ENCODE results near the gene ZMYM2.

Gene ZMYM2

GRCh38 chr13:20054586-20054985, 96.1 kb downstream of the ZMYM2 start:
- Histone ChIP-seq H4K20me1 (ENCODE audit: insufficient read depth, low read length) (peaks cover 44% of the 10 kb centered on the region), H3K4me2 (ENCODE audit: low read length) (no peak overlapping the region), H3K9me3 (ENCODE audit: insufficient read depth, low read length) (no peaks in the 10 kb centered on the region), H3K4me1 (ENCODE audit: low read length) (peaks cover 6% of the 10 kb centered on the region), H2AFZ (ENCODE audit: low read depth, low read length) (no peak overlapping the region), H3K9ac (ENCODE audit: low read length) (no peak overlapping the region), H3K4me3 (ENCODE audit: low read length) (no peak overlapping the region), H3K27ac (ENCODE audit: low read length) (no peak overlapping the region), H3K36me3 (replicated peaks; ENCODE audit: low read depth, low read length) (peaks cover 67% of the 10 kb centered on the region), H3K27me3 (ENCODE audit: low read depth, low read length) (no peaks in the 10 kb centered on the region), H3K79me2 (ENCODE audit: low read length) (no peaks in the 10 kb centered on the region)
- TF ChIP-seq, protein P1, sequence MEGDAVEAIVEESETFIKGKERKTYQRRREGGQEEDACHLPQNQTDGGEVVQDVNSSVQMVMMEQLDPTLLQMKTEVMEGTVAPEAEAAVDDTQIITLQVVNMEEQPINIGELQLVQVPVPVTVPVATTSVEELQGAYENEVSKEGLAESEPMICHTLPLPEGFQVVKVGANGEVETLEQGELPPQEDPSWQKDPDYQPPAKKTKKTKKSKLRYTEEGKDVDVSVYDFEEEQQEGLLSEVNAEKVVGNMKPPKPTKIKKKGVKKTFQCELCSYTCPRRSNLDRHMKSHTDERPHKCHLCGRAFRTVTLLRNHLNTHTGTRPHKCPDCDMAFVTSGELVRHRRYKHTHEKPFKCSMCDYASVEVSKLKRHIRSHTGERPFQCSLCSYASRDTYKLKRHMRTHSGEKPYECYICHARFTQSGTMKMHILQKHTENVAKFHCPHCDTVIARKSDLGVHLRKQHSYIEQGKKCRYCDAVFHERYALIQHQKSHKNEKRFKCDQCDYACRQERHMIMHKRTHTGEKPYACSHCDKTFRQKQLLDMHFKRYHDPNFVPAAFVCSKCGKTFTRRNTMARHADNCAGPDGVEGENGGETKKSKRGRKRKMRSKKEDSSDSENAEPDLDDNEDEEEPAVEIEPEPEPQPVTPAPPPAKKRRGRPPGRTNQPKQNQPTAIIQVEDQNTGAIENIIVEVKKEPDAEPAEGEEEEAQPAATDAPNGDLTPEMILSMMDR (IDR thresholded peaks at IDR 0.05; ENCODE audit: low read depth, low read length): no peak
- TF ChIP-seq EZH2phosphoT487 (IDR thresholded peaks at IDR 0.05; ENCODE audit: low read depth): no peak

GRCh38 chr13:20057214-20057613, 98.7 kb downstream of the ZMYM2 start:
- Histone ChIP-seq H3K4me1 (ENCODE audit: low read length) (peaks cover 9% of the 10 kb centered on the region; the same call in 1 of the 2 replicates), H3K4me2 (ENCODE audit: low read length) (no peak overlapping the region), H2AFZ (ENCODE audit: low read depth, low read length) (no peak overlapping the region), H3K4me3 (ENCODE audit: low read length) (no peak overlapping the region), H3K36me3 (replicated peaks; ENCODE audit: low read depth, low read length) (peaks cover 74% of the 10 kb centered on the region), H3K79me2 (ENCODE audit: low read length) (no peaks in the 10 kb centered on the region), H3K27me3 (ENCODE audit: low read depth, low read length) (no peaks in the 10 kb centered on the region), H3K9me3 (ENCODE audit: insufficient read depth, low read length) (no peaks in the 10 kb centered on the region), H3K9ac (ENCODE audit: low read length) (no peak overlapping the region), H4K20me1 (ENCODE audit: insufficient read depth, low read length) (peaks cover 33% of the 10 kb centered on the region), H3K27ac (ENCODE audit: low read length) (no peak overlapping the region)
- TF ChIP-seq, protein P1 (IDR thresholded peaks at IDR 0.05; ENCODE audit: low read depth, low read length): no peak
- no peak for TF ChIP-seq EZH2phosphoT487 (IDR thresholded peaks at IDR 0.05; ENCODE audit: low read depth)

GRCh38 chr13:20057963-20058362, 99.4 kb downstream of the ZMYM2 start:
- Histone ChIP-seq H3K36me3 (replicated peaks; ENCODE audit: low read depth, low read length) (peaks cover 72% of the 10 kb centered on the region), H3K79me2 (ENCODE audit: low read length) (no peaks in the 10 kb centered on the region), H3K9me3 (ENCODE audit: insufficient read depth, low read length) (no peaks in the 10 kb centered on the region), H3K4me1 (ENCODE audit: low read length) (peaks cover 9% of the 10 kb centered on the region; the same call in 1 of the 2 replicates), H3K27me3 (ENCODE audit: low read depth, low read length) (no peaks in the 10 kb centered on the region), H2AFZ (ENCODE audit: low read depth, low read length) (no peak overlapping the region), H3K4me2 (ENCODE audit: low read length) (no peak overlapping the region), H3K27ac (ENCODE audit: low read length) (no peak overlapping the region), H4K20me1 (ENCODE audit: insufficient read depth, low read length) (peaks cover 28% of the 10 kb centered on the region), H3K4me3 (ENCODE audit: low read length) (no peak overlapping the region), H3K9ac (ENCODE audit: low read length) (no peak overlapping the region)
- no peak for TF ChIP-seq EZH2phosphoT487 (IDR thresholded peaks at IDR 0.05; ENCODE audit: low read depth)
- TF ChIP-seq, protein P1 (IDR thresholded peaks at IDR 0.05; ENCODE audit: low read depth, low read length): no peak; the same call in 1 of the 2 replicates

DNA sequence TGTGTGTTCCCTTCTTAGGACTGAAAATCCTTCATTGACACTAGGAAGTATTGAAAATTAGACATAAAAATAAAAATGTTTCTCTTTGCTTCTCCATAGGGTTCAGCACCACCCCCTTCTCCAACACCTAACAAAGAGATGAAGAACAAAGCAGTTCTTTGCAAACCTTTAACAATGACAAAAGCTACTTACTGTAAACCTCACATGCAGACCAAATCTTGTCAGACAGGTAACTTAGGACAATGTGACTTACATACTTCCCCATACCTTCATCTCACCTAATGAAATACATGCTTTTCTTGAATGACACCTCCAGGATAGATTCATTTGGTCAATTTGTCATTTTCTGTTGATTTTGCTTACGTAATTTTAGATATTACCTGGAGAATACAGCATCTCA, 99.9 kb downstream of the ZMYM2 start:
- no peak overlapping the region for H3K9ac ChIP-seq (ENCODE audit: low read length)
- H4K20me1 ChIP-seq (ENCODE audit: insufficient read depth, low read length): peaks cover 28% of the 10 kb centered on the region
- peaks cover 9% of the 10 kb centered on the region; the same call in 1 of the 2 replicates for H3K4me1 ChIP-seq (ENCODE audit: low read length)
- no peak overlapping the region for H3K4me2 ChIP-seq (ENCODE audit: low read length)
- H3K36me3 ChIP-seq (replicated peaks; ENCODE audit: low read depth, low read length): peaks cover 71% of the 10 kb centered on the region
- no peak overlapping the region for H3K4me3 ChIP-seq (ENCODE audit: low read length)
- no peak overlapping the region for H2AFZ ChIP-seq (ENCODE audit: low read depth, low read length)
- H3K27me3 ChIP-seq (ENCODE audit: low read depth, low read length): no peaks in the 10 kb centered on the region
- H3K9me3 ChIP-seq (ENCODE audit: insufficient read depth, low read length): no peaks in the 10 kb centered on the region
- H3K27ac ChIP-seq (ENCODE audit: low read length): no peak overlapping the region
- no peaks in the 10 kb centered on the region for H3K79me2 ChIP-seq (ENCODE audit: low read length)
- TF ChIP-seq, protein P1 (IDR thresholded peaks at IDR 0.05; ENCODE audit: low read depth, low read length): no peak
- no peak for TF ChIP-seq EZH2phosphoT487 (IDR thresholded peaks at IDR 0.05; ENCODE audit: low read depth)

Measured in OCI-LY3 (cell line).